Measurements from ENCODE around the gene TRMT10A.

The TRMT10A gene

GRCh38 chr4:99563310-99564186 lies at the start of gene TRMT10A:
Gene TRMT10A (minus strand): TSS chr4:99564039. CDS start chr4:99559338, 4,701 bp downstream.
- peak; percentile 86 to 92 (median 91) for DNase-seq (ENCODE audit: low read depth in 3 of 3)

- DNase-seq (ENCODE audit: low read depth in 3 of 3), result no peak
These were observed 48.9 kb upstream of the TRMT10A start for GRCh38 chr4:99612704-99613103.

DNA sequence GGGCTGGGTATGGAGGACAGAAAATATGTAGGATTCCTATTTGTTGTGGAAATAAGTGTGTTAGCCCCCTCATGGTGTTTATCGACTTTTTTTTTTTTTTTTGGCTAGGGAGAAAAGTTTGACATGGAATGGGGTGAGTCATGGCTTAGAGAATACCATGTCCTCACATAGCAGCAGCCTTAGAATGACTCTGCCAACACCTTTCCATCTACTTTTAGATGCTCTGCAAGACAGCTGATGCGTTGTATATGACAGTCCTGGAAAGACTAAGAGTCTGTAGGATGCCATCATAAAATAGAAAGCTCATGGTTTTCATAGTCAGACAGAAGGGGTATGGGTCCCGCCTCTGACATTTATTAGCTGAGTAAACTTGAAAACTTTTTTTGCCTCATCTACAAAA lies 48.4 kb upstream of the TRMT10A start:
- no peak for DNase-seq (ENCODE audit: low read depth in 3 of 3)

- no peak for DNase-seq (ENCODE audit: low read depth in 3 of 3)
These were observed 46.9 kb upstream of the TRMT10A start for GRCh38 chr4:99610605-99611175.

DNA sequence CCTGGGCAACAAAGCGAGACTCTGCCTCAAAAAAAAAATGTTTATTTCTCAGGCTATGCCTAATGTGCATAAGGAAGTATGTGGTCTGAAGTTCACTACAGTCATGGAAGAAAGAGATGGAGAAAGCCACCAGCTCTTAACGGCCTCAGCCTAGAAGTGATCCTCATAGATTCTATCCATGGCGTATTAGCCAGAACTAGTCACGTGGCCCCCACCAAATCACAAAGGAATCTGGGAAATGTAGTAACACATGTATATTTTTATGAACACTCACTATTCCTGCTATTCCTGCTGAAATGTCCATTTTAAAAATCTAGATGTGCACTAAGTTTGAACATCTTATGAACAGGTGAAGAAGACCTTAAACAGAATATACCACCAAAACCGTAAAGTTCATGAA lies 44.6 kb upstream of the TRMT10A start:
- no peak for DNase-seq (ENCODE audit: low read depth in 3 of 3)

- no peak for DNase-seq (ENCODE audit: low read depth in 3 of 3)
These were observed 42.9 kb upstream of the TRMT10A start for GRCh38 chr4:99606716-99607115.

GRCh38 chr4:99594818-99595217 lies 31.0 kb upstream of the TRMT10A start:
- no peak for DNase-seq (ENCODE audit: low read depth in 3 of 3)

DNA sequence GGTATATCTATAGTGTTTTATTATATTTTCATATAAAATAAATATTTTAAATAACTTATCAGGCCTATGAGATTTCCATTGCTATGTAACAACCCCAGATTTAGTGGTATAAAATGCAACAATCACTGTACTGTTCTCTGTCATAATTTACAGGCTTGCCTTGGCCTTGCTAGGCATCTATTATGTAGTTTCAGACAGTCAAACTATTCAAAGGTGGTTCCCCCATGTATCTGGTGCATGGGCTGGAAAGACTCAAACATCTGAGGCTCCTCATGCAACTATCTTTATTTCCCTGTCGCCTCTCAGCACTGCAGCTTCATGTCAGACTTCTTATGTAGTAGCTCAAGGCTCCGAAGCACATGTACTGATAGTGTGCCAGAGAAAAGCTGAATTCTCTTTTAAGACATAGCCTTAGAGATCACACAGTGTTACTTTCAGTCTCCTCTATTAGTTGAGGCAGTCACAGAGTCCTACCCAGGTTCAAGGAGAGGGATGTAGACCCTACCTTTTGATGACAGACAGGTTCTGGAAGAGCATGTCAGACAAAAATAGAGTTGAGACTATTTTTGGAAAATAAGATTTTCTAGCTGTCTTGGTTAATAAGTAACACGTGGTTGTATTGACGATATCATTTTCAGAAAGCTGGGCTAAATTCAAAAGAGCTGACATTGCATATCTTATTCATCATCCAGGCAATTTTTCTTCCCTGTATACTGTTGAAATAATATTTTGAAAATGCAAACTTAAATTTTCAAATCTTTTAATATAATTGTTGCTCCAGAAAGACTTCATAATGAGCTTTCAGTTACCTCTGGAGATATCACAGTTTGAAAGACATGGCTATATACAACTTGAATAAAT lies 30.2 kb upstream of the TRMT10A start:
- no peak for DNase-seq (ENCODE audit: low read depth in 3 of 3)

DNA sequence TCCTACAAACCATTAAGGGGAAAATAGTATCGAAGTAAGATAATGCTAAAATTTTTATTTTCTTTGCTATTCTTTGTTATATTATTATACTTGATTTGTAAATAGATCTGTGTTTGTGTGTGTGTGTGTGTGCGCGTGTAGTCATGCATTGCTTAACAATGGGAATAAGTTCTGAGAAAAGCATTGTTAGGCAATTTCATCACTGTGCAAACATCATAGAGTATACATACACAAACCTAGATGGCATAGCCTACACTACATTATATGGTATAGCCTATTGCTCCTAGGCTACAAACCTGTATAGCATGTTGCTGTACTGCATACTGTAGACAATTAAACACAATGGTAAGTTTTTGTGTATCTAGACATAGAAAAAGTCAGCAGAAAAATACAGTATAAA lies 27.9 kb upstream of the TRMT10A start:
- no peak for DNase-seq (ENCODE audit: low read depth in 3 of 3)

DNA sequence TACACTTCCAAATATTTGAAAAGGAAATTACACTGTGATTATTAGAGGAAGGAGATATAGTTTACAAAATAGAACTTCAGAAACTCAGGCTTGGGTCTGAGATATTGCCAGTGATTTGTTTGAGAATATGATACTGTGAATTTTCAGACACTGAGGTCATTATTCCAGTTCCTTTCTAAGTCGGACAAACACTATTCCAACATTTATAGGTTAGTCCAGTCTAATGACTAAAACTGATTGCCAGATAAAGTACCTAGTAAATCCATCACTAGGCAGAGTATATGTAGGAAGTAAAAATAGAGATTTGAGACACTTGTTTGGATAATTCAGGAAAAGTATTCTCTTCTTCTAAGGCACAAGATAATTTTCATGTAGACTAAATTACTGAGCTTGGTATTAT lies 24.0 kb upstream of the TRMT10A start:
- DNase-seq (ENCODE audit: low read depth in 3 of 3), result no peak

DNA sequence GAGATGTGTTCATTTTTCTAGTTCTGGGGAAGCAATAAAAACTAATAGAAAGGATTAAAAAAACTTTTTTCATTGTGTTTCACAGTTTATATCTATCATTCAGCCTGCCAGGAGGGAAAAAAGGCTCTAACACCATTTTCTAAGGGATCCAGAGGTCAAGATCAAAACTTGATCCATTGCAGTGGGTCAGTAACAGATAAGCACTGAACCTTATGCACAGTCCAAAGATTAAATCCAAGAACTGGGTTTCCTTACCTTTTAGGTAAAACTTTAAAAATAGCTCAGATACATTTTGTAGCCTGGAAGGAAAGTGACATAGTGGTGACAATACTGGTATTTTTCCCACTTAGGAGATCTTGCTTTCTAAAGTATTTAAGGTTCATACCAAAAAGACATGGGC lies 23.5 kb upstream of the TRMT10A start:
- no peak for DNase-seq (ENCODE audit: low read depth in 3 of 3)

DNA sequence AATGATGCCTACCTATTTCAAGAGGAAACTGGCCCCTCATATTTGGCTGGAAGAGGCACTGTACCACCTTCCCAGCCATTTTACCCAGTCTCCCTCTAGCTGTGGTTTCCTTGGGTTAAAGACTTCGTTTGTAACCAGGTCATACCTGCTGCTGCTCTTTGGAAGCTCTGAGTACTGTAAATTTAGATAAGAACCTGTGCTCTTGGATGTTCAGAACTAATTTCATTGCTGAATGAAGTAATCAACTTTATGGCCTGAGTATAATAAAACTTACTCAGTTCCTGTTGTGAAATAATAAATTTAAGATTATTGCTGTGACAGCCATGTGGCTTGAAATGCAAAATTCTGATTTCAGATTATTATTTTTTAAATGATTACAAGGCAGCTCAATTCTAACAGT lies 23.0 kb upstream of the TRMT10A start:
- no peak for DNase-seq (ENCODE audit: low read depth in 3 of 3)

DNA sequence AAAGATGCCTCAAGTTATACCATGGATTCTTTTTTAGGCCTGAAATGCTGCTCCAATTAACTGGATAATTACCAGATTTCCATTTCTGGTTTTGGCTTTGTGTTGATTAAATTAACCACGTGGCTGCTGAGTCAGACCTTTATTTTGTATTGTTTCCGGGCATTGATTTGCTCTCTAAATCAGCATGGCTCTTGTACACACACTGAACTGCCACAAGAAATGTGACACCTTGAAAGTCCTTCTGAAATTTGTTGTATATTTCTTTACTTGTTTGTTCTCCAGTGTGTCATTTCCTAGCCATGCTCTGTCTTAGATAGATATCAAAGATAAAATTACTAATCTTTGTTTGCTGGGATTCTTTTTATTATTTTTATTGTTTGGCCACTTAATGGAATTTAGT lies 22.5 kb upstream of the TRMT10A start:
- DNase-seq (ENCODE audit: low read depth in 3 of 3), result no peak

DNA sequence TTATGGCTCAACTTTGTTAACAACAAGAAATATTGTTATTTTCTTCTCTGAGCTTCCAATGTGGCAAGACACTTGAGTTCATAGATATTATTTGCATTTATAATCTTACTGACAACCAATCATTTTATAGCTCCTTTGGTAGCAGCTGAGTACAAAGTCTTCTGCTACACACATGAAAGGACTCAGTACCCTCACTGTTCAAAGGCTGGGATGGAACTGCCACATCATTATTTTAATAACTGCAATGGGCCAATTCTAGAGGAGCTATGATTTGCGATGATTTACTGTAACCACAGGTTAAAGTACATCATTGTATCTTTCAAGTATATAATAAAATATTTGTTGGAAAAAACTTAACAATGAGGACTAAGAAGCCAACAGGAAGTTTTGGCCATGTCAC lies 21.7 kb upstream of the TRMT10A start:
- no peak for DNase-seq (ENCODE audit: low read depth in 3 of 3)

- DNase-seq (ENCODE audit: low read depth in 3 of 3), result no peak
These were observed 14.9 kb upstream of the TRMT10A start for GRCh38 chr4:99578714-99579113.

- no peak for DNase-seq (ENCODE audit: low read depth in 3 of 3)
These were observed 10.9 kb upstream of the TRMT10A start, which contains the start of gene MTTP for GRCh38 chr4:99574530-99575324. Gene MTTP (plus strand): TSS chr4:99574824. CDS start chr4:99574910, 86 bp downstream.

GRCh38 chr4:99573735-99574368 lies 10.0 kb upstream of the TRMT10A start:
- DNase-seq (ENCODE audit: low read depth in 3 of 3), result no peak

DNA sequence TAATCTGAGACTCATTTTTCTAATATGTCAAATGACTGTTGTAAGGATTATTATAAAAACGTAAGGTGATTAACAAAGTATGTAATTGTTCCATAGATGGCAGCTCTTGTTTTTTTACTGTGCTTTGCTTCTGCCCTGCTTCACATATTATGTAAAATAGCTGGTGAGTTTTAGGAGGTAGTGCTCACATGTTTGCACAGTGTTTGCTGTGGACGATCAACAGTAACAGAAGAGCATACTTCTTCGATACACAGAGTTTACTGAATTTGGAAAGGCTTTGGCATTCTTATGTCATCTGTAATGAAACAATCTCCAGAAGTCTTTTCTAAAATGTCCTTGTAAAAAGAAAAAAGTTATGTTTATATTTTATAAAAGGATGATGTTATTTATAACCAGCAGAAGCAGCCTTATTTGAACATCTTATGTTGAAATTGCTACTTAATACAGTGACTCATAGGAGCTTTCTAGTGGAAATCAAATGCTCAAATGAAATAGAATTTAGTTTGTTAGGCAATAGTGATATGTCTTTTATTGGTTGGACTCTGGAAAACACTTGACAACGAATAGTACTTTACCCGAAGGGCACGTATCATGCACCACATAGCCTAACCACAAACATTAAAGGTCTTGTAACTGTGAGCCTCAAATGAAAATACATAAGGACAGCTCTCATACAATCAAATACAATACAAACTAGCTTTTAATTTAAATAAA lies 8.8 kb upstream of the TRMT10A start:
- no peak for DNase-seq (ENCODE audit: low read depth in 3 of 3)

GRCh38 chr4:99571883-99572282 lies 8.0 kb upstream of the TRMT10A start:
- no peak for DNase-seq (ENCODE audit: low read depth in 3 of 3)

DNA sequence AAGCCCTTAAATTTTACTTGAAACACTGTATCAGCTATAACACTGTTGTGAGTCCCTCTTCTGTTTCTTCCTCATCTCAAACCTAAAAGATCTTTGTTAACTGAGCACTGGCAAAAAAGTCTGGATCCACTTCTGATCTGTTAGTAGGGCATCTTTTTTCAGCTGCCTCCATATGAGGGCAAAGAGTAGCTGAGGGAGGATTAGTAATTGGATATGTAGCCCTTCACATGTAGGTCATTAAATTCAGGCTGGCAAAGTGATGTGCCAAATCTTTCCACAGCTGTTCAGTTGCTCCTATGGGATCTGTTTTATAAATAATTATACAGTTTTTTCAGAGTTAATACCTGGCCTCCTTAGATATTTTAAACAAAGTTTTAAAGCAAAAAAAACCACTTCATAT lies 1.1 kb upstream of the TRMT10A start:
- no peak for DNase-seq (ENCODE audit: low read depth in 3 of 3)
